GM21825 (cell line): ENCODE measurements around the gene HVCN1.

Experiments
- ATAC-seq: cut with Tn5 transposase; IDR thresholded peaks from one replicate; pipeline ENCODE4 v1.9.1; 2021; ENCODE audit warnings: mild to moderate bottlenecking, moderate library complexity; ENCODE audit not compliant: unreplicated experiment

HVCN1 gene

GRCh38 chr12:110699591-110700445 is 10.9 kb upstream of the HVCN1 start:
- no peak for ATAC-seq

- peak; percentile 91 for ATAC-seq
These were observed 9.4 kb upstream of the HVCN1 start for GRCh38 chr12:110698171-110698902.

- ATAC-seq, result no peak
These were observed 8.3 kb upstream of the HVCN1 start for GRCh38 chr12:110697236-110697635.

DNA sequence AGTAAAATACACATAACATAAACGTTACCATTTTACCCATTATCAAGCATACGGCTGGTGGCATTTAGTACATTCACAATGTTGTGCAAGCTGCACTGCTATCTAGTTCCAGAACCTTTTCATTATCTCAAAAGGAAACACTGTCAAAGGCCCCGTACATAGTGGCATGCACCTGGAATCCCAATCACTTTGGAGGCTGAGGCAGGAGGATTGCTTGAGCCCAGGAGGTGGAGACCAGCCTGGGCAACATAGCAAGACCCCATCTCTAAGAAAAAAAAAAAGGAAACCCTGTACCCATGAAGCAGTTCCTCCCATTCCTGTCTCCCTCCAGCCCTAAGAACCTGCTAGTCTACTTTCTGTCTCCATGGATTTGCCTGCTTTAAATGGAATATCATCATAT is 7.4 kb upstream of the HVCN1 start:
- no peak for ATAC-seq

- no peak for ATAC-seq
These were observed 5.5 kb upstream of the HVCN1 start for GRCh38 chr12:110694330-110694901.

DNA sequence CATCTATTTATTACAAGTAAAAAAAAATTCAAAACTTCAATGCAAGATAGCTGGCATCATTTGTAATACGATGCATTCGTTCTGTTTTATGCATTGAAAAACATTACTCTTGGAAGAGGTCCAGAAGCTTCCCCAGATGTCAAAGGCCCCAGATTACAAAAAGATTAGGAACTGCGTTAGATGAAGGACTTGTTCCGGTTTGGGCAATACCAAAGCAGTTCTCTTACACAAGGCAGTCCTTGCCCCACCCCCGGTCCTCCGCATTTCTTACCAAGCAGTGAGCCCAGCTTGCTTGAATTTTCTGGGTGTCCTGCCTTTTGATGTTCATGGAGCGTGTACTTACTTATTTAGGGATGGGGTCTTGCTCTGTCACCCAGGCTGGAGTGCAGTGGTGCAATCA is 4.8 kb upstream of the HVCN1 start:
- ATAC-seq, result no peak

GRCh38 chr12:110690127-110690430 is 1.2 kb upstream of the HVCN1 start:
- no peak for ATAC-seq

- peak; percentile 51 for ATAC-seq
These were observed 589 bp upstream of the HVCN1 start for GRCh38 chr12:110689281-110690126.

DNA sequence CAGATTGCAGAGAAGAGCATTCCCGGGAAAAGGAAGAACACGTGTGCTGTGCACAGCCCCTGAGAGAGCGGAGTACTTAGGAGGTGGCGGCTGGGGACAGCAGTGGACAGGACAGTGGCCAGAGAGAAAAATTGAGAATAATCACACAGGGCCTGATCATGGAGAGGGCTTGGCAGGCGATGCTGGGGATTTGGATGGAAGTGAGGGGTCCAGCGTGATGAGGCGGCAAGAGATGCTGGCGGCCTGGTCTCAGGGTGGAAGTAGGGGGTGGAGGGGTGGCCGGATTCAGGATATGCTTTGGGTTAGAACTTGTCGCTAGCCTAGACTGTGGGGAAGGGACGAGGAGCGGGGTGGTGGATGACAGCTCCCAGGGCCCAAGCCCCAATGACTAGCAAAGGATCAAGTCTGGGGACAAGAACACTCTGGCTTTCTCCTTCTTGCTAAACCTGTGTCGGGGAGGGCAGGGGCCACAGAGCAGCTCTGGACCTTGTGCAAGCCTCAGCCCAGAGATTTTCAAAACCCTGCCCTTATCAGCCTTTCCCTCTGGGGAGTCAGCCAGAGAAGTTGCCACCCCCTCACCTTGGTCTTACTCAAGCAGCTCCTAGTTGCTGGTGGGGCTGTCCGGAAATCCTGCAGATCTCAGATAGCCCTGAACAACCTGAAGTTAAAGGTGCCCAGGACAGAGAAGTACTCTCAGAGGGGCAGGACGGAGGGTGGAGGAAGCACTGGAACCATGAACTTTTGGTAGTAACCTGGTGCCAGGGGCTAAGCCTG is 1.3 kb downstream of the HVCN1 start:
- no peak for ATAC-seq

DNA sequence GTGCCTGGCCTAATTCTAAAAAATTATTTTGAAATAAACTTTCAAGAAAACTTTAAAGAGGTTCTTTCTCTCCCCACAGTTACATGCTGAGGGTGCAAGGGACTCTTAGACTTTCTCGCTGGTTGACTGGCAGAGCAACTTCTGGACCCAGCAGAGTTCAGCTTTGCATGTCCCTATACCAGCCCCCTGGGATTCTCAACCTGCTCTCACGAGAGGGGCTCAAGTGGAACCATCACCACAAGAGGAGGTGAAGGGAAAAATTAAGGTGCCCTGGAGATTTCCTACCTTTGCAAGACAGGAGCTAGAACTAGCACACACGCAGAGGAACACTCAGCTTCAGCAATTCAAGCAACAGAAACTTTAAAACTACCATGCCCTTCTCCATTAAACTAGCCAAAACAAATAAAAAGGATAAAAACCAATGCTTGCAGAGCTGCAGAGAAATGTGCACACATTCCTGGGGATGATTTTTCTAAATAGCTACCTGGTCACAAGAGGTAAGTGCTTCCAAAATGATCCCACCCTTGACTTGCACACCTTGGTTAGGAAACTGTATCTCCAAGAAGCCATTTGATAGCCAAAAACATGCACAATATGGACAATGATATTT is 2.5 kb downstream of the HVCN1 start:
- no peak for ATAC-seq

DNA sequence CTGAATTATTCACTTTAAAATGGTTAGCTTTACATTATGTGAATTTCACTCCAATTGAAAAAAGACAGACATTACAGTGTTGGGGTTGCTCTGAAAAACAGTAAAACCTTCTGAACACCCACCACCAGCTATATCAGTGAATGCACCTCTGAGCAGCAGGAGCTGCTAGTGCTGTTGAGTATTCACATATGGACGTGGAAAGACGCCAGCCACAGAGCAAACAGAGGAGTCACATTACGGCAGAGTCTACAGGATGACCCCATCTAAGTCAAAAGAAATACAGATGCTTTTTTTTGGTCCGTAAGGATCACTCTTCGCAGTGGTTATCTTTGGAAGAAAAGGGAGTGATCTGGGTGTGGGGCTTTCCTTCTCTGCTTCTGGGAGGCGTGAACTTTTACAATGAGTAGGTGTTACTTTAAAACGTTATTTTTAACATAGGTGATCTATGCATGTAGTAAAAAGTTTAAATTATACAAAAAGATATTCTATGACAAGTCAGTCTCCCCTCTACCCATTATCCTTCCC is 4.5 kb downstream of the HVCN1 start:
- no peak for ATAC-seq

DNA sequence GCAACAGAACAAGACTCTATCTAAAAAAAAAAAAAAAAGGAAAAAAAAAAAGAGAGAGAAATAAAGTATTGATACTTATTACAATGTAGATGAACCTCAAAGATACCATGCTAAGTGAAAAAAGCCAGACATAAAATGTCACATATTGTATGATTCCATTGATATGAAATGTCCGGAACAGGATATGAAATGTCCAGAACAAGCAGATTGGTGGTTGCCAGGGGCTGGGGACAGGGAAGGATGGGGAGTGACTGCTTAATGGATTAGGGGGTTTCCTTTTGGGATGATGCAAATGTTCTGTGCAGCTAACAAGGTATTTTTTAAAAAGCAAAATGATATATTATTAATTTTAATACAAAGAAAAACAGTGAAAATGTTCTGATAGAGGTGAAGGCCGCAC is 5.0 kb downstream of the HVCN1 start:
- no peak for ATAC-seq

DNA sequence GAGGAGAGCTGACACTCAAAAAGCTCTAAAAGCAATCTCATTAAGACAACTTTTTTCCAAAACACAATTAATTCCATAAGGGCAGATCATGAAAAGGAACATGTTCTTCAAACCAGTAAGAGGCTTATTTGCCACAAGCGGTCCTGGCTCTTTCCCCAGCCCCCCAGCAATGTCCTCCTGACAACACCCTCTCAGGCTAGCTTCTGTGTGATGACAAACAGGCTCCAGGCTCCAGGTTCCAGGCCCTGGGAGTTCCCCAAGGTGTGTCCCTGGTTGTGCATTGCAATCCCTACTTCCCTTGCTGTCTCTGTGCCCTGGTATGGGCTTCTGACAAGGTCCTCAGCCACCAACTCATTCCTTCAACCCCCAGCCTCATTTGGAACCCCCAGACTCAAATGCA is 8.9 kb downstream of the HVCN1 start:
- ATAC-seq, result no peak

GRCh38 chr12:110679201-110679600 is 9.7 kb downstream of the HVCN1 start:
- no peak for ATAC-seq

GRCh38 chr12:110677982-110678381 is 10.9 kb downstream of the HVCN1 start:
- ATAC-seq, result peak; percentile 6

DNA sequence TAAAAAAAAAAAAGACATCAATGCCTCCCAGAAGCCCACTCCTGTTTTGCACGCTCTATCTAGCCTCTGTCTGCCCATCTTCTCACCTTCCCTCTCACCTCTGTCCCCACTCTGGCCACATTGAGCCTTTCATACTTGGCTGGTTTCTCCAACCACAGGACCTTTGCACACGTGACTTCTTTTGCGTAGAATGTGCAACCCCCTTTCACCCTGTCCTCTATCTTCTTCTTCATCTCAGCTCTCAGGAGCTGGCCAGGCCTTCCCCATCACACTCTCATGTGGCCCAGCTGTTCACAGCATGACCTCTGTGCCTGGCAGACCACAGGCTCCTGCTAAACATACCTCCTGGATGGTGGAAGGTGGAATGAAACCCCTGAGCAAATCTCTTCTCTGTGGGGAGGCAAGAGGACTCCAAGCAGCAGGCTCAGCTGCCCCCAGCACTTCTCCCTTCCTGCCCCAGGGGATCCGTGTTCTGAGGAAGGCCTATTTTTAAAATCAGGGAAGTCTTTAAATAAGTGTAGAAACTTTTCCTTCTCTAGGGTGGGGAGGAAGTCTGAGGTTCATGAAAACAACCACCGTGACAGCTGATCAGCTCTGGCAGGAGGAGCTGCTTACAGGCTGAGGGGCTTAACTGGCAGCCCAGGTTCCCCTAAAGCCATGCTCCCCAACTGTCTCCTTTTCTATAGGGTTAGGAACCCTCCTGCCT is 11.6 kb downstream of the HVCN1 start:
- peak; percentile 70 for ATAC-seq

- no peak for ATAC-seq
These were observed 12.7 kb downstream of the HVCN1 start for GRCh38 chr12:110676171-110676570.

- peak; percentile 42 for ATAC-seq
These were observed 18.7 kb downstream of the HVCN1 start for GRCh38 chr12:110670161-110670701.

DNA sequence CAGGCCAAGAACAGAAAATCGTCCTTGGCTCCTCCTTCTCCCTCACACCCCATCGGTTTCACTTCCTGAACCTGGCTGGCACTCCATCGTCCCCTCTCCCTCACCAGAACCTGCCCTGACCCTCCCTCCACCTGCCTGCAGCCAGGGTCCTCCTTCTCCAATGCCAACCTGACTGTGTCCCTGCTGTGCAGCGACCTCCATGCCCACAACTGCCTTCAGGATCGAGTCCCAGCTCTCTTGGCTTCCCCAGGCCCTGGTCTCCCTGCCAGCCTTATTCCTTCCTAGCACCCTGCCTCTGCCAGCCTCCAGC is 19.8 kb downstream of the HVCN1 start:
- peak; percentile 37 for ATAC-seq
